ENCODE results near the gene PPFIA1.
"Not testable (repeated sequence)": the region's sequence is repeated elsewhere in the genome, so short reads cannot be mapped to it uniquely, and the experiment has no call there.

PPFIA1 gene

GRCh38 chr11:70360211-70360610 lies 89.7 kb downstream of the PPFIA1 start:
- no peak for DNase-seq

- no peak for DNase-seq
Measured at GRCh38 chr11:70364178-70364577, 93.7 kb downstream of the PPFIA1 start.

- DNase-seq = no peak
Measured at GRCh38 chr11:70364745-70365543, 94.5 kb downstream of the PPFIA1 start.

GRCh38 chr11:70365544-70365927 lies 95.0 kb downstream of the PPFIA1 start:
- DNase-seq = no peak

GRCh38 chr11:70367071-70367470 lies 96.6 kb downstream of the PPFIA1 start:
- no peak for DNase-seq

- DNase-seq = no peak
Measured at GRCh38 chr11:70368961-70369360, 98.5 kb downstream of the PPFIA1 start.

- no peak for DNase-seq
Measured at GRCh38 chr11:70371241-70371640, 100.8 kb downstream of the PPFIA1 start.

- DNase-seq = no peak
Measured at GRCh38 chr11:70372076-70372475, 101.6 kb downstream of the PPFIA1 start.

GRCh38 chr11:70376621-70377020 lies 106.1 kb downstream of the PPFIA1 start:
- DNase-seq = no peak

- DNase-seq = no peak
Measured at GRCh38 chr11:70377645-70378044, 107.2 kb downstream of the PPFIA1 start.

GRCh38 chr11:70378506-70379134 lies 108.1 kb downstream of the PPFIA1 start:
- DNase-seq = no peak

- DNase-seq = no peak
Measured at GRCh38 chr11:70381350-70381749, 110.9 kb downstream of the PPFIA1 start.

- DNase-seq = no peak
Measured at GRCh38 chr11:70381872-70382861, 111.7 kb downstream of the PPFIA1 start.

GRCh38 chr11:70383664-70384565 lies 113.4 kb downstream of the PPFIA1 start:
- DNase-seq = no peak

- DNase-seq = no peak
Measured at GRCh38 chr11:70384566-70385152, 114.2 kb downstream of the PPFIA1 start.

- no peak for DNase-seq
Measured at GRCh38 chr11:70387564-70387963, 117.1 kb downstream of the PPFIA1 start.

- DNase-seq = no peak
Measured at GRCh38 chr11:70389201-70389600, 118.7 kb downstream of the PPFIA1 start.

GRCh38 chr11:70390882-70391281 lies 120.4 kb downstream of the PPFIA1 start:
- DNase-seq = not testable (repeated sequence)

GRCh38 chr11:70394211-70394950 lies 123.9 kb downstream of the PPFIA1 start:
- no peak for DNase-seq

- no peak for DNase-seq
Measured at GRCh38 chr11:70397336-70397982, 127.0 kb downstream of the PPFIA1 start.
